TTC549 (cell line): ENCODE data around the gene AQP7.
"Not testable (repeated sequence)": the region's sequence is repeated elsewhere in the genome, so short reads cannot be mapped to it uniquely, and the experiment has no call there.

Experiments used
- FAIRE-seq: peaks from 2 replicates; lab custom pipeline; 2012; peaks lifted over from hg19 to GRCh38; lab: Jason Lieb, UNC

The AQP7 gene

DNA sequence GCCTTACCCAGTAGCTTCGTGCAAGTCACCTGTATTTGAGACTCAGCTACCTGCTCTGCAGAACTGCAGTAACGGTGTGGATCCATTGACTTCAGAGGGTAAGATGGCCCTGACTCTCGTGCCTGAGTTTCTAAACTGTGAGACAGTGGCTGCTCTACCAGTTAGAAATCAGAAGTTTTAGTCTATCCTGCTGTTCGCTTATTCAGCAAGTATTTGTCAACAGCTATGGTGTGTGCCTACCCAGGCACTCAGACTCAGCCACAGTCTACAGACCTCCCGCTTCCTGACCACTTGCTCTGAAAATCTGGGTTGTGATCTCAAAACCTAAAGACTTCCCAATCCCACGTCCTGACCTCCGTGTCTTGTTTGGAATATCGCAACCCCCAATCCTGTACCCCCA, 31.5 kb upstream of the AQP7 start:
- FAIRE-seq = no peak

DNA sequence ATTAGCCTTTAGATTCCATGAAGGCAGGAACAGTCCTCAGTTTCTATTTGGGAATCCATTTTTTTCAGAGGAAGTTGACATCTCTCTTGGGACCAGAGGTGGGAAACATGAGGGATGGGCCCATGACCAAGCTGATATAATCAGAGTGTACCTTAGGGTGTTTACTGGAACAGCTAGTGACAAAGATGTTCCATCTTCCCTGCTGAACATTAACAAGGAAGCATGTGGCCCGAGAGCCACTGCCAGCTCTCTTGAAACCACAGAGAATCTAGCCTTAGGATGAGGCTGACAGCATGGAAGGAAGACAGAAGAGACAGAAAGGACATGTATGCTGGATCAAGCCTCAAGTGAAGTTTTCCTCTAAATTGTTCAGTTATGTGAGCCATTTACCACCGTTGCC, 29.1 kb upstream of the AQP7 start:
- FAIRE-seq = no peak

DNA sequence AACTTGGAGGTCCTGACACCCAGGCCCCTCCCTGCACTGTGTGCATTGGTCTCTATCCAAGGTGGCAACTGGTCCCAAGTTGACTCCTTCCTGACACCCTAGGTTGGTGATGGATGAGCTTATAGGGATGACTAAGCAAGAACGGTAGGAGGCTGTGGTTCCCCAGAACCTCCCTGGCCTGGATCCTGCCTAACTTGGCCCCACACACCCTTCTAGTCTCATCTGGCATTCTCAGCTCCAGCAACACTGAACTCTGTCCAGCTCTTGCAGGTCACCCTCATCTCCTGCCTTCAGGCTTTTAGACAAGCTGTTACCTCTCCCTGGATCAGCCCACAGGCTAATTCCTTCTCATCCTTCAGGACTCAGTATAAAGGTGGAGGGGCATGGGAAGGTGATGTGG, 28.6 kb upstream of the AQP7 start:
- no peak for FAIRE-seq

DNA sequence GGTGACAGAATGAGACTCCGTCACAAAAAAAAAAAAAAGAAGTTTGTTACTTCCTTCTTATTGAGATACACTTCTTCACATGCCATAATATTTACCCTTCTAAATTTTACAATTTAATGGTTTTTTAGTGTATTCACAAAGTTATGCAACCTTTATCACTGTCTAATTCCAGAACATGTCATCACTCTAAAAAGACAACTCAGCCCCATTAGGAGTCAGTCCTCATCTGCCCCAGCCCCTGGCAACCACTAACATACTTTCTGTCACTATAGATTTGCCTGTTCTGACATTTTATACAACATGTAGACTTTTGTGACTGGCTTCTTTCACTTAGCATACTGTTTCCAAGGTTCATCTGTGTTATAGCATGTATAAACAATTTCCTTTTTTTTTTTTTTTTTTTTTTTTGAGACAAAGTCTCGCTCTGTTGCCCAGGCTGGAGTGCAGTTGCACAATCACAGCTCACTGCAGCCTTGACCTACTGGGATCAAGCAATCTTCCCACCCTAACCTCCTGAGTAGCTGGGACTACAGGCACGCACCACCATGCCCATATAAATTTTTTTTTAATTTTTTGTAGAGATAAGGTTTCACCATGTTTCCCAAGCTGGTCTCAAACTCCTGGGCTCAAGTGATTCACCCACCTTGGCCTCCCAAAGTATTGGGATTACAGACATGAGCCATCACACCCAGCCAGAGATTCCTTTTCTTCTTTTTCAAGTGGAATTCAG, 27.1 kb upstream of the AQP7 start:
- no peak for FAIRE-seq

DNA sequence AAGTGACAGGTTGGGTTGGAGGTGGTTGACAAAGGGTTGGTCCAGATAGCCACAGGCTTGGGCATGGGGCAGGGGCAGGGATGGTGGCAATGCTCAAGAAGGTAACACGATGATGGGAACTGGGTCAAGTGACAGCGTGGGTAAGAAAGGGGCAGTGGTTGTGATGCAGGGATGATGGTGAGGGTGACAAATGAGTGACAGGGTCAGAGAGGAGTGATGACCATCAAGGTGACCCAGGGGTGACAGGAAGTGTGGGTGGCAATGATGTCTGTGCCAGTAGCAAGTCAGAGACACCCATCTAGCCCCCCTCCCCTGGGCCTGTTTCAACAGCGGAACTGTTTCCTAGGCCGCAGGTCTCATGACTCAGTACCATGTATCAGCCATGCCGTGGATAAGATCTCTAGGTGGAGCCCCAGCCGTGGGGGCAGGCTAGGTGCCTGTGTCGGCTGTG, 24.5 kb upstream of the AQP7 start:
- no peak for FAIRE-seq

DNA sequence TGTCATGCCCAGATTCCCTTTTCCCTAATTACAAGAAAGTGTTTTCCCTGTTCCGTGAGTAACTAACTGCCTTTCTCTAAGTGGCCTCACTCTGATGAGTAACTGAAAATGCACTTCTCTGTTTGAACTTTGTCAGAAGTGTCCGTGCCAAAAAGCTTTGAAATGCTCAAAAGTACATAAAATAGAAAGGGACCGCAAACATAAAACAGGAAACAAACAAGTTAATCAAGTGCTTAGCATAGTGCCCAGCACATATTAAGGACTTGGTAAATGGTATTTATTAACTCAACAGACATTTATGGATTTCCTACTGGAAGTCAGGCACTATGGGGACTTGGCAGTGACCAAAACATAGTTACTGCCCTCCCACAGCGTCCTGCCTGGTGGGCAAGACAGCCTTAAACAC, 22.8 kb upstream of the AQP7 start:
- FAIRE-seq = no peak

DNA sequence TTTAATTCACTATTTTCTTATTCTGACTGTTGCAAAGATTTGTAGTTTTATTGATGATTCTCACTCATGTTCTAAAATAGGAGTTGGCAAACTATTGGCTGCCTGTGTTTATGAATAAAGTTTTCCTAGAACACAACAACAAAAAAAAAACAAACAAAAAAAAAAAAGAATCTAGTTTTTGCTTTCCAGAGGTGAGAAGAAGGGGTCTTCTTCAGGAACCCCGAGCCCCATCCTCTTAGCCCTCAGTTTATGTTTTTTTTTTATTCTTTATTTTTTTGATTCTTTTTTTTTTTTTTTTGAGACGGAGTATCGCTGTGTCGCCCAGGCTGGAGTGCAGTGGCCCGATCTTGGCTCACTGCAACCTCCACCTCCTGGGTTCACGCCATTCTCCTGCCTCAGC, 22.1 kb upstream of the AQP7 start:
- not testable (repeated sequence) for FAIRE-seq

DNA sequence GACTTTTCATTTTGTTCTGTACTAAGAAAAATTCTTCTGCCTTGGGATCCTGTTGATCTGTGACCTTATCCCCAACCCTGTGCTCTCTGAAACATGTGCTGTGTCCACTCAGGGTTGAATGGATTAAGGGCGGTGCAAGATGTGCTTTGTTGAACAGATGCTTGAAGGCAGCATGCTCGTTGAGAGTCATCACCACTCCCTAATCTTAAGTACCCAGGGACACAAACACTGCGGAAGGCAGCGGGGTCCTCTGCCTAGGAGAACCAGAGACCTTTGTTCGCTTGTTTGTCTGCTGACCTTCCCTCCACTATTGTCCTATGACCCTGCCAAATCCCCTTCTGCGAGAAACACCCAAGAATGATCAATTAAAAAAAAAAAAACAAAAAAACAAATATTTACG, 21.7 kb upstream of the AQP7 start:
- FAIRE-seq = not testable (repeated sequence)

DNA sequence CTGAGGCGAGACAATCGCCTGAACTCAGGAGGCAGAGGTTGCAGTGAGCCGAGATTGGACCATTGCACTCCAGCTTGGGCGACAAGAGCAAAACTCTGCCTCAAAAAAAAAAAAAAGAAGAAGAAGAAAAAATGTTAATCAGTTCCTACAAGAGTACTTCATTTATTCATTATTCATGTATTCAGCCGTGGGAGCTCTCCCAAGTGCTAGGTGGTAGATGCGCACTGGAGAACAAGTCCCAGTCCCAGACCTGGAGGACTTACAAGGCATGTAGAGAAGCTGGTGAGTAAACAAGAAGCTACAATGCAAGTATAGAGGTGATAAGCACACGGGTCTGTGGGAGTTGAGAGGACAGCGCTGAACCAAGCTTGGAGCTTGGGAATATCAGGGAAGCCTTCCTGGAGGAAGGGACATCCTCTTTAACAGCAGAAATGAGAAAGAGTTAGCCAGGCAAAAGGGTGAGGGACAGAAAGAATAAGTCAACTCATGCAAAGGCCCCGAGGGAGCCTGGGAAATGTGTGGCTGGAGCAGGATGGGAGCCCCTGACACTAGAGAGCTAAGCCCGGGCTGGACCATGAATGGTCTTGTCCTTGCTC, 17.4 kb upstream of the AQP7 start:
- no peak for FAIRE-seq

DNA sequence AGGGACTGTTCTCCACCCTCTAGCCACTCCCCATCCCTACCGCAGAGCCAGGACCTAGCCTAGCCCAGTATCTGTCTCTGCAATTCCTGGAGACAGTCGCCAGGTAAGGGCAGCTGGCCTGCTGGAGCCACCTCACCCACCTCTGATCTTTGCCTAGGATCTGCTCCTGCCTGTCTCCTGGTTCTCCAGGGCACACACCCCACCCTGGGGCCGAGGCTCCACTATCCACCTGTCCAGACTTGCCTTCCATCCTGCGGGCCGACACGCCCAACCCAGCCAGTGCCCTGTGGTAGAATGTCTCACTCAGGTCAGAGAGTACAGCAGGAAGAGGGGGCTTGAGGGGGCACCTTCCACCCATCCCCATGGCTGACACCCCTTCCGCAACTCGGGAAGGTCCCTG, 15.7 kb upstream of the AQP7 start:
- no peak for FAIRE-seq

DNA sequence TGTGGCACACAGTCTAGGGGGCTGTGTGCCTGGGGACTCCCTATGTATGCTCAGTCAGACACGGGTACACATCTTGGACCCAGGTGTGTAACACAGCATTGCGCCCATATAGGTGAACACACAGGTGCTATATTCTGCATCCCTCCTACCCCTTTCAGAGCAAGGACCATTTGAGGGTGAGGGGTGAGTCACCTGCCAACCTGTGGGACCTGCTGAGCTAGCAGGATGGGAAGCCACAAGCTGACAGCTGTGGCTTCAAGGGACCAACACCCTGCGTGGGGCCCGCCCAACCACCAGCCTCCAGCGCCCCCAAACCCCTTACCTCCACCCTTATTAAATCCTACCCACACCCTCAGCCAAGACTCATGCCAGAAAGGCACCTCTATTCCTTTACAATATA, 14.6 kb upstream of the AQP7 start:
- no peak for FAIRE-seq

DNA sequence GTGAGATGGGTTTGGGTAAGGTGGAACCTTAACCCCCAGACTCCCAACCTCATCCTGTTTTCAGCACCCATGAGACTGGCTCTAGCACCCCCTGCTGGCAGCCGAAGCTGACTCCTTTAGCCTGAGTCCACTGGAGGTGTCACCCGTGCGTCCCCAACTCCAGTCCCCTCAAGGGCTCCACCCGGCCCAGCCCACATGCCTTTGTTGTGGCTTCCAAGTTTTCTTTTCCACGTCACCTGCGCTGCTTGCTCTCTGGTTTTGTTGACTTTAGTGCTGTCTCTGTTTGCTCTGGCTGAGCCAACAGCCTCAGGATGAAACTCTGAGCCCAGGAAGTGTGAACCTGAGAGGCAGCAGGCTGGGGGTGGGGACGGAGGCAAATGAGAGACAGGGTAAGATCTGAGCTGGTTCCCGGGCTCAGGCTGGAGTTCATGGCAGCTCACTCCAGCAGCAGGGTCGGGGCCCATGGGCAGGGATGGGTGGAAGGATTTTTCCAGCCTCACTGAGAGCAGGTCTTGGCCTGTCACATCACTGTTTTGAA, 13.2 kb upstream of the AQP7 start:
- FAIRE-seq = no peak

DNA sequence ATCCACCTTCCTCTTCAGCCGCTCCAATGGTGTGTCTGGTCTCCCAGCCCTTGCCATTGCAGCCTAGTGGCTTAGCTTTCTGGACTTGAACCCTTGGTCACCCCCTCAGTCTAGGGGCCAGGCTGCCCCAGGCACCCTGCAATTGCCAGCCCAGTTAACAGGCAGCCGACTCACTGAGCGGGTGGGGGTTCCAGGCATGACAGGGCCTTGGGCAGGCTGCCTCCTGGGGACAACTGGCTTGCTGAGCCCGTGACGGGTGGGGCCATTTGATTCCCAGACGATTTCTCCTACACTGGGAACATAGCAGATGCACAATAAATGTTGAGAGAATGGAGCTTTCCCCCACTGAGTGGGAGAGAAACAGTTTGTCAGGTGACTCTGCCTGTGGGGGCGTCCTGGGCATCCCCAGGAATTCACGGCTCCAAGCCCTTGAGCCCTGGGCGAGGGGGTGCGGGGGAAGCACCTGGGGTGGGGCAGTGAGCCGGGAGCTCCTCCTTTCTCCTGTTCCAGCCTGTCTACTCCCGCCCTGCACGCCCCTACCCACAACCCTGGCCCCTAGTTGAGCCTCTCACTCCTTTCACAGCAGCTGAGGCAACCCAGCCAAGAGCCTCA, 12.6 kb upstream of the AQP7 start:
- FAIRE-seq = no peak

DNA sequence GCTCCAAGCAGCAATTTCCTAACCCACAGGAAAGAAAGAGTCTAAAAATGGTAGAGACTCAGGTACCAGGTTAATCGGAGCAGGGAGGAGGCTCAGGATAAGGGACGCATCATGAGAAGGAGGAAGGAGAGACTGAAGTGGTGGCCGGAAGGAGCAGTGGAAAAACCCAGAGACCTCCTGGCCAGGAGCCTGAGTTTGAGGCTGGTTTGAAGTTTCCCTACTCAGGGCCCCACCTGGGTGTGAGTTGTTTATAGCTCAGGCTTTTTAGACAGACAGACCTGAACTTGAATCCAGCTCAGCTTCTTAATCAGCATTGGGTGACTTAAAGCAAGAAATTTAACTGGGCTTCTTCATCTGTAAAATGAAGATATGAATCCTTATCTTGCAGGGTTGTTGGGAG, 11.9 kb upstream of the AQP7 start:
- FAIRE-seq = no peak

DNA sequence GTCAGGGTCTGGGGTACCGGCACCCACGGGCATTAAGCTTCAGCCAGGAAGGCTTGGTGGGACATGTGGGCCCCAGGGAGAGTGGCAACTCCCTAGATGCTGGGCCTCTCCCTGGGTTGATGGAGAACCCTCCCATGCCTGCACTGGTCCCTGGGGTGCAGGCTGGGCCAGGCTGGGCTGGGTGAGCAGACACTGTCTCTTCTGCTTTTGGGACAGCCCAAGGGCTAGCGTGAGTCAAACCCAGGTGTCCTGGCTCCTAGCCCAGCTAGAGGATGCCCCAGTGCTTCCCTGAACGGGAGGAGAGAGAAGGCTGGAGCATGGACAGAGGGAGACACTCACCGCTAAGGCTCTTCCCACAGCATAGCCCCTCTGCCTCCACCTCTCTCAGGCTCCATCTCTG, 5.7 kb upstream of the AQP7 start:
- no peak for FAIRE-seq

DNA sequence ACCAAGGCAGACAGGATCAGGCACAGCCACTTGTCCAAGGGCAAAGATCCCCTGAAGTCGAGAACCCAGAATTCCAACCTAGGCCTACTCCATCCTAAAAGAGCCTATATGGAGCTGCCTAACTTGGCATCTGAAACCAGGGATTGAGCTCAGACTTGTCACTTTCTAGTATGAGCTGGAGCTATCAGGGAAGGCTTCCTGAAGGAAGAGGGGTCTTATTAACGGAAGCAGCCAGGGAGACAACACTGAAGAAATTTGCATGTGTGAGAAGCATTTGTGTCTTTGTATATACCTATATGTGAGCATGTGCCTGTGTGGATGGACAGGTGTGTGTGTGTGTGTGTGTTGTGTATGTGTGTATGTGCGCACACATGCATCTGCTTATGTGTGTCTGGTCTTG, 4.7 kb upstream of the AQP7 start:
- no peak for FAIRE-seq

DNA sequence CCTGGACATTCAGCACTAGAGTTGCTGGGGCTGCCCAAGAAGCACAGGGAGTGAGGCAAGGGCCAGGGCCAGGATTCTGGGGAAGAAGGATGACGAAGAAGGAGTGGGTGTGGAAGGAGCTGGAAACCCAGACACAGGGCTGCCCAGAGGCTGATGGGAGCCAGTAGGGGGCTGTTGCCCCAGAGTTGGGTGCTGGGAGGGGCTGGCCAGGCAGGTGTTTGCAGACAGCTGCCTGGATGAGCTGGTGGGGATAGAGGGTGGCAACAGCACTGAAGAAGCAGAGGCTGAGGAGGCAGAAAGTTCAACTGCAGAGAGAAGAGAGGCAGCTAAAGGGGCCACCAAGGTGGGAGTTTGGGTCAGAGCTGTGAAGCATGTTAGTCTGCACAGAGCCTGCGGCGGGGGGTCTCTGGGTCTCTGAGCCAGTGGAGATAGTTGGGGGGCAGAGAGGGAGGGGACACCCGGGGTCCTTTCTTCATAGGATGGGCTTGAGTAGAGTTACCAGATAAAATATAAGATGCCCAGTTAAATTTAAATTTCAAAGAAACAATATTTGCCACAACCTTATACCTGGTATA, 2.5 kb upstream of the AQP7 start:
- FAIRE-seq = no peak

DNA sequence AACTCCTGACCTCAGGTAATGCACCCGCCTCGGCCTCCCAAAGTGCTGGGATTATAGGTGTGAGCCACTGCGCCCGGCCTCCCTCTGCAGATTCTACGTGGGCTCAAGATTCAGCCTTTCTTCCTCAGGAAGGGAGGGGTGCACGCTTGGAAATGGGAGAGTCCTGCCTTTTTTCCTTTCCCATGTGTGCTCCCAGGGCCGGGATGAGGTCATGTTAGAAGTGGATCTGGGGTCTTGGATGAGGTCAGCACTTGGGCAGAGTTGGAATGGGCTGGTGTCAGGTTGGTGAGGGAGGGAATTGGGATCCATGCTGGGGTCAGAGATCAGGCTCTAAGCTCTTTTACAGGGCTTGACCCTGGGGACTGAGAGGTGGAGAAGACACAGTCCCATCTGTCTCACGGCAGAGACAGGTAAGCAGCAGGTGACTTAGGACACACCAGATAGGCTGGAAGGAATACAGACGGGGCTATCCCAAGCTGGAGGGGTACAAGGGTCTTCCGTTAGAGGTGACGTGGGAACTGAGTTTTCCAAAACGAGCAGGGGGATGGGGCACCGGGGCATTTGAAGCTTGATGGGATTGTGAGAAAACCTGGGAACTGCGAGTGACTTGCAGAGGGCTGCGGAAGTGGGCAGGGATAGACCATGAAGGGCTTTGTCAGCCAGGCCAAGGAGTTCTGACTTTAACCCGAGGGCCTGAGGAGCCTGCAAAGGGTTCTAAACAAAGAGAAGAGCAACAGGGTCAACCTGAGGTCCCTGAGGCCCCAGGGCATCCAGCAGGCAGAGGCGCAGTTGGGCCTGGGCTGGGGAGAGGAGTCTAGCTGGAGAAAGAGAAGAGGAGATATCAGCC, 1.8 kb upstream of the AQP7 start:
- FAIRE-seq = no peak

DNA sequence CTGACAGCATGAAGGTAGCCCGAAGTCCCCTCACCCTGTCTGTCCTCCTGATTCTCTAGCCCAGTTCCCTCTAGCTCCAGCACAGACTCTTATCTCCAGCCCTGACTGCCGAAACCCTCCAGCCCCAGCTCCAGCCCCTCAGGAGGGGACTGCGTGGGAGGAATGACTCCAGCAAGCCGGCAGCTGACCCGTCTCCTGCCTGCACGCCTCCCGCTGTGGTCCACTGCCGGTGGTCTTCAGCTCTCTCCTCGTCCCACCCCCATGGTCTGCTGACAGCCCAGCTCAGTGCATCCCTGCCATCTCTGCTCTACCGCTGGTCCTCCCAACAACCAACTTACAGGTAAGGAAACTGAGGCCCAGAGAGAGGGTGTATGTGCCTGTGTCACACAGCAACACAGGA, 559 bp downstream of the AQP7 start:
- FAIRE-seq = not testable (repeated sequence)

DNA sequence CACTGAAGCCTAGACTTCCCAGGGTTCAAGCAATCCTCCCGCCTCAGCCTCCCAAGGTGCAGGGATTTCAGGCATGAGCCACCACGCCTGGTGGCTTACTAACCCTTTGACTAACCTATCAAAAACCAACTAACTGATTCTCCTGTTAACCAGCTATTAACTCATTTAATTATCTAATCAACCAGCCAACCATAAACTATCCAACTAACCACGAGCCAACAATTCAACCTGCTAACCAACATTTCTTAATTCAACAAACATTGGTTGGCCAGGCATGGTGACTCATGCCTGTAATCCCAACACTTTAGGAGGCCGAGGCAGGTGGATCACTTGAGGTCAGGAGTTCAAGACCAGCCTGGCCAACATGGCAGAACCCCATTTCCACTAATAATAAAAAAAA, 3.3 kb downstream of the AQP7 start:
- FAIRE-seq = not testable (repeated sequence)

DNA sequence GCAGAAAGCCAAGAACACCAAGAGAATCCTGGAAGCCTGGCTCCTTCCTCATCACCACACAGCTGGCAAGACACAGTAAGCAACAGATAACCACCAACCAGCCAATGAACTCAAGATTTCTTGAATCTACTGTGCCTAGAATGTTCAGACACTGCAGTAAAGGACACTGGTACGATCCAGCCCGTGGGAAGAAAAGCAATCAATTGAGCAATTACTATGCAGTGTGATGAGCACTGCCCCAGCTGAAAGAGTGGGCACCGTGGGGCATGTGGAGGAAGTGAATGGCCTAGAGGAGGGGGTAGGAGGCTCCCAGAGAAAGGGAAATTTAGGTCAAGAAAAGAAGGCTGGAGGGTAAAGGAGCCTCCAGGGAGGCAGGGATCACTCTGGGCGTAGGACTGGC, 4.6 kb downstream of the AQP7 start:
- not testable (repeated sequence) for FAIRE-seq

DNA sequence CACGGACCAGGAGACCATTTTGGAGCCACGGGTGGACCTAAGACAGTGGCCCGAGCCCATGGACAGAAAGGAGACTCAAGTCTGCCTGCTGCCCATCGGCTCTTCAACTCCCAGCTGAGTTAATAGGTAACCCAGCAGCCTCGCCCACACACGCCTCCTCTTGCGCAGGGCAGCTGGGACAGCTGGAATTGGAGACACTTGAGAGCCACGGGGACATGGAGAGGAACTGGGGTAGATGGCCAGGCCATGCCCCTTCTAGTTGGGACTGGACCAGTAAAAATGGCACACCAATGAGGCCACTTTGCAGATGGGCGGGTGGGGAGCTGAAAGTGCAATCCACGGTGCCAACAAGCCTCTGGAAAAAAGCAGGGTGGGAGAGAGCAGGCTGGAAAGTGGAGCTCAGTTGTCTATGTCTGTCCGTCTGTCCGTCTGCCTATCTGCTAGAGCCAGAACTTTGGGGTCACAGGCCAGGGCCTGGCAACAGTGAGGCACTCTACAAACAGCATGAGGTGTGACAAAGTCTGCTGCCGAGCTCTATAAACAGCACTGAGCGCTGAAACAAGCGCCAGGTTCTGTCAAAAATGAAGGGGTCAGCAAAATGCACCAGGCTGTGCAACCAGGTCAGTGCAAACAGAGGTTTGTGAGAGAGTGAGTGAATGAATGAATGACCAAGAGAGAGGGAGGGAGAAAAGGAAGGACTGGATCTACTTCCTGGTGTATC, 7.0 kb downstream of the AQP7 start:
- not testable (repeated sequence) for FAIRE-seq
